A549 treated with RU486 at 1 μM for 4 hours (cell line): Measurements from ENCODE around the gene VPS8. TPM values are rescaled to one million over a fixed set of nuclear protein-coding genes. Genes with fewer than 3 reads are reported as not detected.

Experiments used
- total RNA-seq: library from RNA; stranded (reverse); fragments of 200-300 nt; extraction: Qiagen RNA extraction; gene quantifications from 5 replicates; pipeline ENCODE4 v1.2.3, GENCODE V29; 2022; ENCODE audit warnings: low read depth

The VPS8 gene
- total RNA-seq, result 5.2 to 8.5 TPM (median 7.9 TPM) in 5 replicates

DNA sequence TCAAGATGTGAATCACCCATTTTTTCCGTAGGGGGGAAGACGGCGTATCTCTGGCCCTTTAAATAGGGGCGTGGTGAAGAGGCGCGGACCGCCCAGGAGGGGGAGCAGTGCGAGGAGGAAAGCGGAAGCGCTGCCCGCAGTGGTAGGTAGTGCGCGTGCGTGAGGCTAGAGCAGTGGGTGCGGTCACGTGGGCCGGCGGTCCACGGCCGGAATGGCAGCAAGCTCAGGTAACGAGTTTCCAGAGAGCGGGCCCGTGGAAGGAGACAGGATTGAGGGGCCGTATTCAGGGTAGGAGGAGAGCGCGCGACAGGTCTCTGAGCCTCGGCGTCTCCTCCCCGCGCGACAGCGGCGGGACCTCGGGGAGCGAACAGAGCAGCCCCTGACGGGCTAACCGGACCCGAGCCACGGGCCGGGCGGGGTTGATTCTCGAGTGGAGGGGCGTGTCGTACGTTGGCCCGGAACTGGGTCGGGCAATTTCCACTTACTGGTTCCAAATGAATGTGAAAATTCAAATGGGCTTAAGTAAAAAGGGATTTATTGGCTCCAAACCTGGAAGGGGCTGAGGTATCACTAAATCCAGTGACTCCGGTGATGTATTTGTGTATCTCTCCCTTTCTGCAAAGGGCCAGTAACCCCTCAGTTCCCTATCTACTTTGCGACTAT lies at the start of gene VPS8:
VPS8 (plus strand) TSS at position 168 of the 663 bp plus-strand sequence. CDS start 12,467 bp downstream, outside the sequence.

Other genes starting within 250 kb of the VPS8 start
- 24.0 to 32.8 TPM (median 30.2 TPM) in 5 replicates for gene MAGEF1, start 100.1 kb upstream of the VPS8 start, total RNA-seq